Karpas-422 (cell line): Measurements from ENCODE around the gene ATP5F1E. TPM values are rescaled to one million over a fixed set of nuclear protein-coding genes. Genes with fewer than 3 reads are reported as not detected.
A peak's percentile ranks its signal among the peaks of the same experiment; 100 is the strongest.

Experiments used
- DNase-seq: peaks from one replicate; pipeline ENCODE4 v3.0.0-alpha.2; 2015
- H2AFZ ChIP-seq: fragments of 200-600 bp; sonication (generic); 2 replicates; pipeline ENCODE4 v1.6.1; 2014; ENCODE audit warnings: antibody characterized with exemption, low read length, mixed read lengths
- H3K27ac ChIP-seq: fragments of 200-600 bp; sonication (generic); 2 replicates; pipeline ENCODE4 v1.5.1; 2014; ENCODE audit warnings: mild to moderate bottlenecking, low read length, moderate library complexity
- H3K27me3 ChIP-seq: fragments of 200-600 bp; sonication (generic); 2 replicates; pipeline ENCODE4 v1.6.1; 2014; ENCODE audit warnings: low read length, mixed read lengths
- H3K36me3 ChIP-seq: fragments of 200-600 bp; sonication (generic); 2 replicates; pipeline ENCODE4 v1.6.1; 2014; ENCODE audit warnings: low read length, mixed read lengths; ENCODE audit not compliant: insufficient read depth
- H3K4me1 ChIP-seq: fragments of 200-600 bp; sonication (generic); 2 replicates; pipeline ENCODE4 v1.6.1; 2014; ENCODE audit warnings: mild to moderate bottlenecking, low read length, mixed read lengths
- H3K4me2 ChIP-seq: fragments of 200-600 bp; sonication (generic); 2 replicates; pipeline ENCODE4 v1.6.1; 2014; ENCODE audit warnings: low read length, low read depth, mild to moderate bottlenecking; ENCODE audit not compliant: poor library complexity, severe bottlenecking
- H3K4me3 ChIP-seq: fragments of 200-600 bp; sonication (generic); 2 replicates; pipeline ENCODE4 v1.5.1; 2014; ENCODE audit warnings: mild to moderate bottlenecking, antibody characterized with exemption, low read length, mixed read lengths
- H3K79me2 ChIP-seq: fragments of 200-600 bp; sonication (generic); 2 replicates; pipeline ENCODE4 v1.6.1; 2014; ENCODE audit warnings: mild to moderate bottlenecking, low read length, mixed read lengths
- H3K9ac ChIP-seq: fragments of 200-600 bp; sonication (generic); 2 replicates; pipeline ENCODE4 v1.6.0; 2014; ENCODE audit warnings: low read length
- H3K9me2 ChIP-seq: fragments of 200-600 bp; sonication (generic), shearing (Covaris generic); replicated peaks from 2 replicates; pipeline ENCODE4 v1.6.0; 2014; ENCODE audit warnings: mild to moderate bottlenecking, low read length, moderate library complexity; ENCODE audit not compliant: insufficient read depth
- H3K9me3 ChIP-seq: fragments of 300-700, 200-600 bp; sonication (generic); 2 replicates; pipeline ENCODE4 v1.6.1; 2014; ENCODE audit warnings: low read length, mixed read lengths
- H4K20me1 ChIP-seq: fragments of 200-600 bp; sonication (generic); 2 replicates; pipeline ENCODE4 v1.6.1; 2014; ENCODE audit warnings: mild to moderate bottlenecking, antibody characterized with exemption, low read length, low read depth; ENCODE audit not compliant: insufficient read depth
- total RNA-seq: library from RNA; depleted of rRNA; stranded (reverse); fragments of >200 nt; shearing (Covaris generic); gene quantifications from 2 replicates; pipeline ENCODE4 v1.2.3, GENCODE V29; 2014; ENCODE audit warnings: low replicate concordance

The ATP5F1E gene
- total RNA-seq, 1 experiment from 2014 or later: 78.9 TPM

DNA sequence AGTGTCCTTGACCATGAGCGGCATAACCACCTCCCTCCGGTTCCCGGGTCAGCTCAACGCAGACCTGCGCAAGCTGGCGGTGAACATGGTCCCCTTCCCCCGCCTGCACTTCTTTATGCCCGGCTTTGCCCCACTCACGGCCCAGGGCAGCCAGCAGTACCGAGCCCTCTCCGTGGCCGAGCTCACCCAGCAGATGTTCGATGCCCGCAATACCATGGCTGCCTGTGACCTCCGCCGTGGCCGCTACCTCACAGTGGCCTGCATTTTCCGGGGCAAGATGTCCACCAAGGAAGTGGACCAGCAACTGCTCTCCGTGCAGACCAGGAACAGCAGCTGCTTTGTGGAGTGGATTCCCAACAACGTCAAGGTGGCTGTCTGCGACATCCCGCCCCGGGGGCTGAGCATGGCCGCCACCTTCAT, 8.0 kb downstream of the ATP5F1E start:
- Histone ChIP-seq H3K4me2 (no peak overlapping the region), H3K27me3 (no peaks in the 10 kb centered on the region), H3K9me2 (no peaks in the 10 kb centered on the region), H2AFZ (no peak overlapping the region), H3K9me3 (no peaks in the 10 kb centered on the region), H3K9ac (no peak overlapping the region), H3K36me3 (peaks cover 50% of the 10 kb centered on the region), H3K79me2 (peaks cover 34% of the 10 kb centered on the region), H3K4me1 (peaks cover 6% of the 10 kb centered on the region), H4K20me1 (peaks cover 10% of the 10 kb centered on the region; the same call in 1 of the 2 replicates), H3K4me3 (no peak overlapping the region), H3K27ac (no peak overlapping the region)
- DNase-seq: no peak

DNA sequence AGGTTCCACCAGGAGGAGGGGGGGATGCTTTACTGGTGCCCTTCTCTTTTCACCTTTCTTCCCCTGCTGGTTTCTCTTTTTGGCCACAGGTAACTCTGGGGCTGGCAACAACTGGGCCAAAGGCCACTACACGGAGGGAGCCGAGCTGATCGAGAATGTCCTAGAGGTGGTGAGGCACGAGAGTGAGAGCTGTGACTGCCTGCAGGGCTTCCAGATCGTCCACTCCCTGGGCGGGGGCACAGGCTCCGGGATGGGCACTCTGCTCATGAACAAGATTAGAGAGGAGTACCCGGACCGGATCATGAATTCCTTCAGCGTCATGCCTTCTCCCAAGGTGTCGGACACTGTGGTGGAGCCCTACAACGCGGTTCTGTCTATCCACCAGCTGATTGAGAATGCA, 8.5 kb downstream of the ATP5F1E start:
- no peak overlapping the region for H3K4me3 ChIP-seq
- peaks cover 29% of the 10 kb centered on the region for H3K79me2 ChIP-seq
- peaks cover 45% of the 10 kb centered on the region for H3K36me3 ChIP-seq

GRCh38 chr20:59022754-59023153, 9.4 kb downstream of the ATP5F1E start:
- Histone ChIP-seq H3K79me2 (peaks cover 21% of the 10 kb centered on the region), H3K27ac (no peak overlapping the region), H3K9me2 (no peaks in the 10 kb centered on the region), H3K9ac (no peak overlapping the region), H2AFZ (no peak overlapping the region), H3K4me3 (no peak overlapping the region), H3K36me3 (peaks cover 38% of the 10 kb centered on the region), H3K27me3 (no peaks in the 10 kb centered on the region), H3K4me2 (no peak overlapping the region), H3K4me1 (no peaks in the 10 kb centered on the region), H3K9me3 (no peaks in the 10 kb centered on the region), H4K20me1 (peaks cover 10% of the 10 kb centered on the region; the same call in 1 of the 2 replicates)
- no peak for DNase-seq

More for the DNA sequence above, 8.5 kb downstream of the ATP5F1E start:
- Histone ChIP-seq H4K20me1 (peaks cover 10% of the 10 kb centered on the region; the same call in 1 of the 2 replicates), H3K27me3 (no peaks in the 10 kb centered on the region), H3K4me1 (peaks cover 1% of the 10 kb centered on the region; the same call in 1 of the 2 replicates), H3K27ac (no peak overlapping the region), H3K9ac (no peak overlapping the region), H3K9me3 (no peaks in the 10 kb centered on the region), H2AFZ (no peak overlapping the region), H3K4me2 (no peak overlapping the region), H3K9me2 (no peaks in the 10 kb centered on the region)
- DNase-seq: no peak

GRCh38 chr20:59020938-59021551, 11.1 kb downstream of the ATP5F1E start:
- no peaks in the 10 kb centered on the region for H3K27me3 ChIP-seq
- peaks cover 21% of the 10 kb centered on the region; the same call in 1 of the 2 replicates for H3K36me3 ChIP-seq
- no peak overlapping the region for H3K9ac ChIP-seq
- H3K9me2 ChIP-seq: no peaks in the 10 kb centered on the region
- H3K27ac ChIP-seq: no peak overlapping the region
- H3K4me2 ChIP-seq: no peak overlapping the region
- H4K20me1 ChIP-seq: no peaks in the 10 kb centered on the region
- H2AFZ ChIP-seq: no peak overlapping the region
- H3K9me3 ChIP-seq: no peaks in the 10 kb centered on the region
- peaks cover 10% of the 10 kb centered on the region; the same call in 1 of the 2 replicates for H3K79me2 ChIP-seq
- DNase-seq: no peak
- peaks cover 13% of the 10 kb centered on the region for H3K4me1 ChIP-seq
- no peak overlapping the region for H3K4me3 ChIP-seq

- no peak for DNase-seq
- Histone ChIP-seq H2AFZ (no peak within 1 kb of the TSS), H3K4me3 (no peak within 1 kb of the TSS), H3K36me3 (peaks cover 5% of the 10 kb centered on the region; the same call in 1 of the 2 replicates), H3K9ac (no peak within 1 kb of the TSS), H3K27ac (no peak within 1 kb of the TSS), H4K20me1 (no peaks in the 10 kb centered on the region), H3K27me3 (no peaks in the 10 kb centered on the region), H3K9me2 (no peaks in the 10 kb centered on the region), H3K4me2 (no peak within 1 kb of the TSS), H3K79me2 (no peaks in the 10 kb centered on the region), H3K4me1 (peaks cover 13% of the 10 kb centered on the region), H3K9me3 (no peaks in the 10 kb centered on the region)
Measured at GRCh38 chr20:59019217-59019616, 12.9 kb downstream of the ATP5F1E start, which contains the start of gene TUBB1. TSS of gene TUBB1 (plus strand) at chr20:59019429. CDS start at chr20:59019523, 94 bp downstream.

DNA sequence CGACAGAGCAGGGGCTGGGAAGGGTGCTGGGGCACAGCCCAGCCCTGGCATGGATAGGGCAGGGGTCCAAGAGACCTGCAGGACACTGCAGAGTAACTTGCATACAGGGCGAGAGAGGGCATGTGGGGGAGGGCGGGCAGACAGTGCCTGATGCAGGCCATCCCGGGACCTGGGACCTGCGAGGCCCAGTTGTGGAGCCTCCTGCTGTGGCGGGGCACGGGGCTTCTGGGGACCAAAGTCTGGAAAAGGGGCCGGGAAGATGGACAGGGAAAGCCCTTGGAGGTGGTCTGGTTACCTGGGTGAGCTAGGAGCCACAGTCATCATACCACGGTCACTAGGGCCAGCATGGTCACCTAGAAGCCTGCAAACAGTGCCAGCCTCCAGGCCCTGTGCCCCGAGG, 13.3 kb downstream of the ATP5F1E start:
- Histone ChIP-seq H3K4me1 (peaks cover 13% of the 10 kb centered on the region), H3K27ac (no peak overlapping the region), H2AFZ (no peak overlapping the region), H3K9me3 (no peaks in the 10 kb centered on the region), H3K4me3 (no peak overlapping the region), H4K20me1 (no peaks in the 10 kb centered on the region), H3K9ac (no peak overlapping the region), H3K9me2 (no peaks in the 10 kb centered on the region), H3K36me3 (peaks cover 5% of the 10 kb centered on the region; the same call in 1 of the 2 replicates), H3K27me3 (no peaks in the 10 kb centered on the region), H3K4me2 (no peak overlapping the region), H3K79me2 (no peaks in the 10 kb centered on the region)
- no peak for DNase-seq

DNA sequence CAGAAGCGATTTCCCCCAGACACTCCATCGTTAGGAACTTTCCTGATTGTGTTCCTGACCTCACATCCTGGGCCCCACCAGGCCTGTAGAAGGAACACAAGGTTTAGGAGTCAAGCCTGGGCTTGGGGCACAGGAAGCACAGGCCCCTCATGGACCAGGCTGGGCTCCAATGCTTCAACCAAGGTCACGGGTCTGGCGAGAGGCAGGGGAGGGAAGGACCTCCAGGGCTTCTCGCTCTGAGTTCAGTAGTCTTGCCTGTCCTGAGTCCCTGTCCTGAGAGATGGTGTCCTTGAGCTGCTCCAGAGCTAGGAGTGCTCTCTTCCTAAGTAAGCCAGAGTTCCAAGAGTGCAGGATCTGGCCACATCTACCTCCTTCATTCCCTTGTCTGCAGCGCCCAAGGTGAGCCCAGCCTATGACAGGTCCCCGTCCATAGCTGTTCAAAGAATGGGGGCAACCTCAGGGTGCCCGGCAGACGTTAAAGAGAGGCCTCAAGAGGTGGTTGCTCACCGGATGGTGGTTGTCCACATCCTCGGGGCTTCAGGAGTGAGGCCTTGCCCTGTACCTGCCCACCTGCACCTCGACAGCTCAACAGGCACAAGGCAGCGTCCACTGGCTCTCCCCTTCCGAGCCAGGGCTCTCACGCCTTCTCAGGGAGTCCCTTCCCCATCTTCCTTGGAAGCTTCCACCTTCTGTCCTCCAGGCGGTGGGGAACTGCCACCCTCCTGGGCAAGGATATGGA, 14.5 kb downstream of the ATP5F1E start:
- Histone ChIP-seq H3K4me2 (no peak overlapping the region), H4K20me1 (no peaks in the 10 kb centered on the region), H3K36me3 (peaks cover 4% of the 10 kb centered on the region; the same call in 1 of the 2 replicates), H3K9me2 (no peaks in the 10 kb centered on the region), H3K4me3 (no peak overlapping the region), H3K79me2 (no peaks in the 10 kb centered on the region), H3K27me3 (no peaks in the 10 kb centered on the region), H3K4me1 (peaks cover 13% of the 10 kb centered on the region), H3K27ac (no peak overlapping the region), H2AFZ (no peak overlapping the region), H3K9ac (no peak overlapping the region), H3K9me3 (no peaks in the 10 kb centered on the region)
- no peak for DNase-seq

DNA sequence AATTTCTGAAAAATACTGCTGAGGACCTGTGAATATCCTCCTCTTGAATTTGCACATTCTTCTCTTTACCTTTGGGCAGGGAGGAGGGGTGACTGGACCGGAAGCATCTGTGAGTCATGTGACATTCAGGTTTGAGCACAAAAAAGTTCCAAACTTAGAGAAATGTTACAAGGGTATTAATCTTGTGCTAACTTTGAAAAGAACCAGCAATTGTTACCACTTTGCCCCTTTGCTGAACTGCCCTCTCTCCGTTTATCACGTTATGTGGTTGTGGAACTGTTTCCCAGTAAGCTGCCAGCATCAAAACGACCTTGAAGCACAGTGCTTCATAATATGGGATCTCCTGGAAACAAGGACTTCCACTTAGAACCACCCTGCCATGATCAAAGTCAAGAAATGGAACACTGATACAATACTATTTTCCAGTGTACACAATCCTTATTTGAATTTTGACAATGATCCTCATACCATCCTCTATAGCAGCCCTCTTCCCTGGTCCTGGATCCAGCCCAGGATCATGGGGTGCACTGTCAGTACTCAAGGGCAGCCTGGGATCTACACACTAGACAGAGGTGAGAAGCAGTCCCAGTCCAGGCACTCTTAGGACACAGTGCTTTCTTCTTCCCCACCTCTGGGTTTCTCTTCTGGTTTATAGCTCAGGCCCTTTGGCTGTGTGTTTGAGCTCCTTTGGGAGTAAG, 15.2 kb downstream of the ATP5F1E start:
- H3K4me1 ChIP-seq: peaks cover 13% of the 10 kb centered on the region
- no peak overlapping the region for H3K27ac ChIP-seq
- H2AFZ ChIP-seq: peak overlapping the region; percentile 20; the same call in 1 of the 2 replicates
- no peaks in the 10 kb centered on the region for H3K9me3 ChIP-seq
- no peaks in the 10 kb centered on the region for H3K27me3 ChIP-seq
- H3K4me3 ChIP-seq: no peak overlapping the region
- no peaks in the 10 kb centered on the region for H4K20me1 ChIP-seq
- DNase-seq: no peak
- no peak overlapping the region for H3K4me2 ChIP-seq
- H3K9me2 ChIP-seq: no peaks in the 10 kb centered on the region
- H3K79me2 ChIP-seq: no peaks in the 10 kb centered on the region
- no peaks in the 10 kb centered on the region for H3K36me3 ChIP-seq
- H3K9ac ChIP-seq: no peak overlapping the region
